Activated CD8-positive, alpha-beta memory T cell treated with anti-CD3 and anti-CD28 coated beads, Interleukin-2, amount 50 U/mL, for 24 hours (primary cell): ENCODE data around the gene PRLH.
A peak's percentile ranks its signal among the peaks of the same experiment; 100 is the strongest.
"Not testable (repeated sequence)": the region's sequence is repeated elsewhere in the genome, so short reads cannot be mapped to it uniquely, and the experiment has no call there.

ENCODE experiments used
- DNase-seq: peaks from one replicate; pipeline ENCODE4 v3.0.0-alpha.2; 2020; ENCODE audit errors: extremely low read depth

PRLH gene

GRCh38 chr2:237581751-237582746 is 15.7 kb downstream of the PRLH start:
- DNase-seq, result peak; percentile 20

- no peak for DNase-seq
Measured at GRCh38 chr2:237583385-237584295, 17.3 kb downstream of the PRLH start.

- no peak for DNase-seq
Measured at GRCh38 chr2:237585590-237586221, 19.3 kb downstream of the PRLH start.

- no peak for DNase-seq
Measured at GRCh38 chr2:237588044-237588696, 21.8 kb downstream of the PRLH start.

- DNase-seq, result no peak
Measured at GRCh38 chr2:237590272-237591140, 24.1 kb downstream of the PRLH start, which contains the start of gene RAB17. RAB17 (minus strand) TSS chr2:237590734; CDS start chr2:237586154, 4,580 bp downstream.

- DNase-seq, result no peak
Measured at GRCh38 chr2:237591141-237591881, 24.9 kb downstream of the PRLH start.

- DNase-seq, result no peak
Measured at GRCh38 chr2:237592425-237592980, 26.1 kb downstream of the PRLH start.

DNA sequence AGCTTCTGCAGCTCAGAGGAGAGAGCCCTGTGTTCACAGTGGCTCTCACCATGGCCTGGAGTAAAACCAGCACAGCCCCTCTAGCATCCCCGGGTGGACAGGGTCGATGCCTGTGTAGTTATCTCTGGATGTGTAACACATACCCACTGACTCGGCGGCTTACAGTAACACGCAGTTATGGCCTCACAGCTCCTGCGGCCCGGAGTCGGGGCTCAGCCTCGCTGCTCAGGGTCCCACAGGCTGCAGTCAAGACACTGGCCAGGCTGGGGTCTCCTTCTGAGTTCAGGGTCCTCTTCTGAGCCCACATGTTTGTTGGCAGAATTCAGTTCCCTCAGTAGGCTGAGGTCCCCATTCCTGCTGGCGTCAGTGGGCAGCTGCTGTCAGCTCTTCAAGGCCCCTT is 26.7 kb downstream of the PRLH start:
- no peak for DNase-seq

DNA sequence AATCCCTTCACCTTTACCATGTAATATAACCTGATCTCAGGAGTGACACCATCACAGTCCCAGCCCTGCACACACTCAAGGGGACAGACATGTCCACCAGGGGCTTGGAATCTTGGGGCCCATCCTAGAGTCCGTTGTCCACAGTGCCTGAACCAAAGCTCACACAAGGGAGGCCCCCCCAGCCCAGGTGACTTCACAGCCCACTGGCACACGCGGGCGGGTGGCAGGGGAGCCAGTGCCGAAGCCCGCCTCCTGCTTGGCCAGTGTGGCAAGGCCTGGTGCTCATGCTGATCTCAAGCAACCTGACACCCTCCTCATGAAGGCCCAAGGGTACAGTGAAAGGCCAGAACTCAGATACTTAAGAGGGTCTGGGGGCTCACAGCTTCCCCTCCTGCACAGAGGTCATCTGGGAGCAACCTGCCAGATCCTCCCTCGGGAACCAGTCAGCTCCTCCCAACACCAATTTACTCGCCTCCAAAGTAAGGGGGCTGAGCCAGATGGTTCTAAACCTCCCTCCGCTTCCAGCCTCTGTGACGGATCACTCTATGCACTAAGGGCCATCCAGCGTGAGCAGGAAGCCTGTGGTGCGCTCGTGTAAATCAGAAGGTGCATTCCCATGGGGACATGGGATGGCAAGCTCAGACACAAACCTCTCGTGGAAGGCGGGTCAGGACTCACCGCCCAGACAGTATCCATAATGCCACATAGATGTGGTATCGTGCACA is 27.4 kb downstream of the PRLH start:
- DNase-seq, result no peak

GRCh38 chr2:237594514-237594871 is 28.1 kb downstream of the PRLH start:
- DNase-seq, result no peak

GRCh38 chr2:237595829-237596519 is 29.6 kb downstream of the PRLH start:
- not testable (repeated sequence) for DNase-seq

GRCh38 chr2:237596520-237597195 is 30.3 kb downstream of the PRLH start:
- DNase-seq, result no peak

GRCh38 chr2:237597196-237598145 is 31.1 kb downstream of the PRLH start:
- DNase-seq, result no peak

- no peak for DNase-seq
Measured at GRCh38 chr2:237598468-237599208, 32.3 kb downstream of the PRLH start.

DNA sequence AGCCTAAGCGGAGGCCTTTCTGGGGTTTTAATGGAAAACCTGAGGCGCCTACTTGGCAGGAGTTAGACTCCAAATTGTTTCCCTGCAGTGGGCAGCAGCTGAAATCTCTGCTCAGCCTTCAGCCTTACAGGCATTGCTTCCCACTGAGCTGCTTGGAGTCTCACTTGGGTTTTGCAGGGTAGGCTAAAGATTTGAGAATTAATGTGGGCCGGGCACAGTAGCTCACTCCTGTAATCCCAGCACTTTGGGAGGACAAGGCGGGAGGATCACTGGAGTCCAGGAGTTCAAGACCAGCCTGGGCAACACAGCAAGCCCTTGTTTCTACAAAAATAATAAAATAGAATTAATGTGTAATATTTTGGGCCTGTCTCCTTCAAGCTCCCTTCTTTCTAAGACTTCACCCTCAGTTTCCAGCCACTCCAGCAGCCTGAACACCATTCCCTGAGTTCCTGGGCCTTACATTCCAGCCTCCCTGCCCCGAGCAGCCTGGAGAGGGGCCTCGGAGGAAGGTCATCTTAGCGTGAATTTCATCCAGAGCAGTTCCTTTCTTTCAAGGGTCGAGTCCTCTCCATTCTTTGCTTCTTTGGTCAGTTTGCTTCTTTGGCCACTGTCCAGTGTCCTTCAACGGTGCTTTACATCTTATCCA is 33.2 kb downstream of the PRLH start:
- DNase-seq, result no peak
